PC-3 (cell line): ENCODE measurements around the gene OR2L5. TPM values are rescaled to one million over a fixed set of nuclear protein-coding genes. Genes with fewer than 3 reads are reported as not detected.

Experiments used
- ATAC-seq: fragments of 200-7000 bp; cut with Tn5 transposase; 2 replicates; pipeline ENCODE4 v1.9.1; 2020; ENCODE audit warnings: mild to moderate bottlenecking, moderate library complexity
- BruUV-seq: library from RNA; stranded (reverse); fragments of 400-500 nt; replicated peaks from 2 replicates; lab custom pipeline; 2021; lab: Mats Ljungman, UMichigan
- CTCF ChIA-PET: fragments of 300-600 bp; sonication (Branson Sonifier 250); formaldehyde crosslinking; loops from one replicate; lab custom pipeline; 2022; ENCODE audit warnings: antibody characterized with exemption; lab: Charles Lee
- POLR2A ChIA-PET: fragments of 300-600 bp; sonication (Branson Sonifier 250); formaldehyde crosslinking; loops from one replicate; lab custom pipeline; 2022; ENCODE audit warnings: antibody characterized with exemption; ENCODE audit not compliant: unreplicated experiment; lab: Charles Lee
- DNase-seq: peaks from one replicate; pipeline ENCODE4 v3.0.0-alpha.2; 2015
- H2AFZ ChIP-seq: fragments of 300-600 bp; sonication (generic); 2 replicates; pipeline ENCODE4 v1.6.0; 2016; ENCODE audit warnings: antibody characterized with exemption, low read length
- H3F3A ChIP-seq: fragments of 300-600 bp; sonication (generic); one replicate; pipeline ENCODE4 v1.6.0; 2017; ENCODE audit warnings: antibody characterized with exemption, low read length, control low read depth, mild to moderate bottlenecking; ENCODE audit not compliant: unreplicated experiment
- H3K27ac ChIP-seq: fragments of 300-600 bp; sonication (generic); 2 replicates; pipeline ENCODE4 v1.5.1; 2016; ENCODE audit warnings: mild to moderate bottlenecking, low read length
- H3K27me3 ChIP-seq: fragments of 300-600 bp; sonication (generic); 2 replicates; pipeline ENCODE4 v1.6.1; 2016; ENCODE audit warnings: low read length, mixed read lengths
- H3K36me3 ChIP-seq: fragments of 300-600 bp; sonication (generic); 2 replicates; pipeline ENCODE4 v1.6.1; 2016; ENCODE audit warnings: low read depth, mixed run types, low read length, mixed read lengths
- H3K4me1 ChIP-seq: fragments of 300-600 bp; sonication (generic); 2 replicates; pipeline ENCODE4 v1.5.1; 2016; ENCODE audit warnings: low read length; ENCODE audit not compliant: insufficient read depth
- H3K4me2 ChIP-seq: fragments of 300-600 bp; sonication (generic); 2 replicates; pipeline ENCODE4 v1.6.0; 2016; ENCODE audit warnings: low read length
- H3K4me3 ChIP-seq: fragments of 300-600 bp; sonication (generic); 2 replicates; pipeline ENCODE4 v1.5.1; 2016; ENCODE audit warnings: mild to moderate bottlenecking, low read length, mixed read lengths
- H3K79me2 ChIP-seq: fragments of 300-600 bp; sonication (generic); 2 replicates; pipeline ENCODE4 v1.6.1; 2017; ENCODE audit warnings: low read length, mixed read lengths
- H3K9ac ChIP-seq: fragments of 300-600 bp; sonication (generic); 2 replicates; pipeline ENCODE4 v1.6.0; 2016; ENCODE audit warnings: mild to moderate bottlenecking, low read length
- H3K9me2 ChIP-seq: fragments of 300-600 bp; sonication (generic); replicated peaks from 2 replicates; pipeline ENCODE4 v1.6.1; 2016; ENCODE audit warnings: mixed run types, low read length, mixed read lengths
- H3K9me3 ChIP-seq: fragments of 300-600 bp; sonication (generic); 2 replicates; pipeline ENCODE4 v1.6.1; 2016; ENCODE audit warnings: low read length, mixed read lengths
- H4K20me1 ChIP-seq: fragments of 300-600 bp; sonication (generic); 2 replicates; pipeline ENCODE4 v1.6.1; 2016; ENCODE audit warnings: low read length, mixed read lengths
- CTCF ChIP-seq: fragments of 300-600 bp; sonication (generic); conservative IDR thresholded peaks from 2 replicates; pipeline ENCODE4 v1.5.1; 2017; ENCODE audit warnings: antibody characterized with exemption, low read depth, mild to moderate bottlenecking, low read length
- EZH2 ChIP-seq: fragments of 300-600 bp; sonication (generic); IDR thresholded peaks from one replicate; pipeline ENCODE4 v1.6.1; 2017; ENCODE audit warnings: antibody characterized with exemption, mild to moderate bottlenecking, low read length; ENCODE audit not compliant: unreplicated experiment
- EZH2phosphoT487 ChIP-seq: fragments of 300-600 bp; sonication (generic); IDR thresholded peaks from 2 replicates; pipeline ENCODE4 v1.6.1; 2018; ENCODE audit warnings: mild to moderate bottlenecking, antibody characterized with exemption, low read length, borderline replicate concordance
- intact Hi-C: fragments of 100-400 bp; cut with micrococcal nuclease; formaldehyde crosslinking; loops from 2 replicates; pipeline ENCODE4 v1.9.0; 2023
- total RNA-seq: library from RNA; depleted of rRNA; stranded (reverse); fragments of >200 nt; gene quantifications from 2 replicates; pipeline ENCODE4 v1.2.3, GENCODE V29; 2014

OR2L5 gene
- total RNA-seq, 1 experiment from 2014 or later: 0.07 TPM

GRCh38 chr1:248000169-248000568 is 13.3 kb upstream of the OR2L5 start:
- DNase-seq (peak; percentile 67), ATAC-seq (peak; percentile 71)

GRCh38 chr1:248007778-248008177 is 5.7 kb upstream of the OR2L5 start:
- POLR2A ChIA-PET: interaction anchor here (0.6 kb wide), 1 partner anchor 176 kb away, joined by 4 read pairs; no protein-coding TSS in a partner anchor
- CTCF ChIA-PET: no interaction called here
- Histone ChIP-seq H3K27ac (no peak overlapping the region), H3K36me3 (no peaks in the 10 kb centered on the region), H3K27me3 (no peaks in the 10 kb centered on the region), H2AFZ (no peak overlapping the region), H3K9ac (no peak overlapping the region), H3K79me2 (no peaks in the 10 kb centered on the region), H3F3A (no peaks in the 10 kb centered on the region), H3K9me2 (no peaks in the 10 kb centered on the region), H4K20me1 (no peaks in the 10 kb centered on the region), H3K9me3 (peaks cover 13% of the 10 kb centered on the region), H3K4me2 (no peak overlapping the region), H3K4me1 (no peaks in the 10 kb centered on the region), H3K4me3 (no peak overlapping the region)
- BruUV-seq: no TSS peak
- no peak for DNase-seq
- ATAC-seq: no peak
- intact Hi-C loops: no loop called here
- no peak for TF ChIP-seq CTCF
- no peak for TF ChIP-seq EZH2
- TF ChIP-seq EZH2phosphoT487: no peak

More at GRCh38 chr1:248000169-248000568, 13.3 kb upstream of the OR2L5 start:
- Histone ChIP-seq H3F3A (no peaks in the 10 kb centered on the region), H3K79me2 (no peaks in the 10 kb centered on the region), H3K4me1 (peaks cover 12% of the 10 kb centered on the region; the same call in 1 of the 2 replicates), H3K27ac (no peak overlapping the region), H3K4me2 (peak overlapping the region; percentile 8; the same call in 1 of the 2 replicates), H3K36me3 (no peaks in the 10 kb centered on the region), H3K9me3 (no peaks in the 10 kb centered on the region), H3K4me3 (no peak overlapping the region), H3K9me2 (no peaks in the 10 kb centered on the region), H3K9ac (no peak overlapping the region), H4K20me1 (no peaks in the 10 kb centered on the region), H3K27me3 (no peaks in the 10 kb centered on the region), H2AFZ (no peak overlapping the region)
- ChIA-PET CTCF (no interaction called here), POLR2A (no interaction called here)
- TF ChIP-seq EZH2: no peak
- no peak for TF ChIP-seq EZH2phosphoT487
- TF ChIP-seq CTCF: no peak
- intact Hi-C loops: no loop called here
- no TSS peak for BruUV-seq

GRCh38 chr1:248009681-248010080 is 3.8 kb upstream of the OR2L5 start:
- no TSS peak for BruUV-seq
- ATAC-seq (no peak), DNase-seq (no peak)
- H3K27ac ChIP-seq: no peak overlapping the region
- no peak overlapping the region for H3K9ac ChIP-seq
- no peaks in the 10 kb centered on the region for H3K9me2 ChIP-seq
- H3K79me2 ChIP-seq: no peaks in the 10 kb centered on the region
- no peaks in the 10 kb centered on the region for H3K4me1 ChIP-seq
- H3K4me2 ChIP-seq: no peak overlapping the region
- H3K4me3 ChIP-seq: no peak overlapping the region
- no peak overlapping the region for H2AFZ ChIP-seq
- no peaks in the 10 kb centered on the region for H3F3A ChIP-seq
- no peaks in the 10 kb centered on the region for H4K20me1 ChIP-seq
- ChIA-PET POLR2A (no interaction called here), CTCF (no interaction called here)
- TF ChIP-seq EZH2phosphoT487 (no peak), CTCF (no peak), EZH2 (no peak)
- H3K27me3 ChIP-seq: no peaks in the 10 kb centered on the region
- no peaks in the 10 kb centered on the region for H3K36me3 ChIP-seq
- intact Hi-C loops: no loop called here
- H3K9me3 ChIP-seq: peaks cover 13% of the 10 kb centered on the region
